Progenitor cell of endocrine pancreas (in vitro differentiated cells): ENCODE results near the gene RPL36A. TPM values are rescaled to one million over a fixed set of nuclear protein-coding genes. Genes with fewer than 3 reads are reported as not detected.

Source experiments
- DNase-seq: peaks from one replicate; pipeline ENCODE4 v3.0.0; 2021; ENCODE audit warnings: low spot score; ENCODE audit not compliant: unreplicated experiment
- H3K27ac Mint-ChIP-seq: 2 replicates; pipeline ENCODE4 v1.8.0; 2021; ENCODE audit warnings: mild to moderate bottlenecking, moderate library complexity, mixed read lengths
- H3K27me3 Mint-ChIP-seq: 2 replicates; pipeline ENCODE4 v1.8.0; 2021; ENCODE audit warnings: mixed read lengths
- H3K36me3 Mint-ChIP-seq: 2 replicates; pipeline ENCODE4 v1.8.0; 2022; ENCODE audit warnings: mixed read lengths; ENCODE audit not compliant: insufficient read depth
- H3K4me1 Mint-ChIP-seq: 2 replicates; pipeline ENCODE4 v1.8.0; 2021; ENCODE audit warnings: low read depth, mixed read lengths
- H3K4me3 Mint-ChIP-seq: 2 replicates; pipeline ENCODE4 v1.8.0; 2021; ENCODE audit warnings: low read depth, mild to moderate bottlenecking, moderate library complexity, mixed read lengths
- H3K9me3 Mint-ChIP-seq: 2 replicates; pipeline ENCODE4 v1.8.0; 2021; ENCODE audit warnings: low read depth, mixed read lengths
- total RNA-seq: library from RNA; stranded (reverse); gene quantifications from 2 replicates; pipeline ENCODE4 v1.2.1, GENCODE V29; 2021
- TF ChIP-seq, protein P1 (sequence below): fragments of 200-600 bp; sonication (generic); IDR thresholded peaks from one replicate; pipeline ENCODE4 v1.5.0; 2021; ENCODE audit warnings: antibody characterized with exemption, mild to moderate bottlenecking; ENCODE audit not compliant: unreplicated experiment

Gene RPL36A
- total RNA-seq, 1 donor from 2014 or later: 306 TPM

DNA sequence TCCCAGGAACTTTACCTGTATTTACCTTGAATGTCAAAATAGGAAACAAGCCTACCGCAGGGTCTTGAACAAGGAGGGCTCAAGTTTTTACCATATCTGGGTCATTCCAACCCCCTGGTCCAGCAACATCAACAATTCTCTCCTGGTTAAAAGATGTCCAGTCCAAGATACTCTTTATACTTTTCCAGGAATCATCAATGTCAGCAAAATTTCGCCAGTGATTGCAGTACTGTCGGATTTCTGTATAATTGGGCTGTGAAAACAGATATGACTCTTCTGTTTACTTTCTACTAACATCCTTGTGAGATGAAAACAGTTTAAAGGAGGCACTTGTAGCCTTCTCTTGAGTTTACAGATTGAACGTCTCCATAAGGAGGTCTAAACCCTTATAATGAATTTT, 7.9 kb downstream of the RPL36A start:
- H3K9me3 Mint-ChIP-seq: peaks cover 8% of the 10 kb centered on the region
- H3K27ac Mint-ChIP-seq: no peak overlapping the region
- peaks cover 10% of the 10 kb centered on the region for H3K36me3 Mint-ChIP-seq
- no peak for DNase-seq
- no peaks in the 10 kb centered on the region for H3K4me1 Mint-ChIP-seq
- H3K27me3 Mint-ChIP-seq: no peaks in the 10 kb centered on the region
- TF ChIP-seq, protein P1, sequence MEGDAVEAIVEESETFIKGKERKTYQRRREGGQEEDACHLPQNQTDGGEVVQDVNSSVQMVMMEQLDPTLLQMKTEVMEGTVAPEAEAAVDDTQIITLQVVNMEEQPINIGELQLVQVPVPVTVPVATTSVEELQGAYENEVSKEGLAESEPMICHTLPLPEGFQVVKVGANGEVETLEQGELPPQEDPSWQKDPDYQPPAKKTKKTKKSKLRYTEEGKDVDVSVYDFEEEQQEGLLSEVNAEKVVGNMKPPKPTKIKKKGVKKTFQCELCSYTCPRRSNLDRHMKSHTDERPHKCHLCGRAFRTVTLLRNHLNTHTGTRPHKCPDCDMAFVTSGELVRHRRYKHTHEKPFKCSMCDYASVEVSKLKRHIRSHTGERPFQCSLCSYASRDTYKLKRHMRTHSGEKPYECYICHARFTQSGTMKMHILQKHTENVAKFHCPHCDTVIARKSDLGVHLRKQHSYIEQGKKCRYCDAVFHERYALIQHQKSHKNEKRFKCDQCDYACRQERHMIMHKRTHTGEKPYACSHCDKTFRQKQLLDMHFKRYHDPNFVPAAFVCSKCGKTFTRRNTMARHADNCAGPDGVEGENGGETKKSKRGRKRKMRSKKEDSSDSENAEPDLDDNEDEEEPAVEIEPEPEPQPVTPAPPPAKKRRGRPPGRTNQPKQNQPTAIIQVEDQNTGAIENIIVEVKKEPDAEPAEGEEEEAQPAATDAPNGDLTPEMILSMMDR: no peak
- H3K4me3 Mint-ChIP-seq: no peak overlapping the region

DNA sequence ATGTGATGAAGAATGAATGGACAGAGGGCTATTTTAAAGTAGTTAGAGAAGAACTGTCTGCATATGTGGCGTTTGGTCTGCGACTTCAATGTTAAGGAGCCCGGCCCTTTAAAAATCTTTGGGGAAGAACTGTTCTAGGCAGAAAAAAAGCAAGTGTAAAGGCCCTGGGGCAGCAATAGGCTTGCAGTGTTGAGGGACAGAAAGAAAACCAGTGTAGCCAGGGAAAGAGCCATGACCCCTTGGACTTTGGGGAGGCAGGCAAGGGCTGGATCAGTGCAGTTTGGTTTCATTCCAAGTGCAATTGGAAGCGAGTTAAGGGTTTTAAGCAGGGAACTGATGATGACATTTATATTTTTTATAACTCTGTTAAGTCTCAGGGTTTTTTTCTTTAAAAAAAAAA, 9.0 kb downstream of the RPL36A start:
- peaks cover 12% of the 10 kb centered on the region for H3K9me3 Mint-ChIP-seq
- H3K36me3 Mint-ChIP-seq: peaks cover 13% of the 10 kb centered on the region
- DNase-seq: no peak
- H3K4me3 Mint-ChIP-seq: no peak overlapping the region
- no peaks in the 10 kb centered on the region for H3K4me1 Mint-ChIP-seq
- no peaks in the 10 kb centered on the region for H3K27me3 Mint-ChIP-seq
- no peak overlapping the region for H3K27ac Mint-ChIP-seq
- TF ChIP-seq, protein P1: no peak

DNA sequence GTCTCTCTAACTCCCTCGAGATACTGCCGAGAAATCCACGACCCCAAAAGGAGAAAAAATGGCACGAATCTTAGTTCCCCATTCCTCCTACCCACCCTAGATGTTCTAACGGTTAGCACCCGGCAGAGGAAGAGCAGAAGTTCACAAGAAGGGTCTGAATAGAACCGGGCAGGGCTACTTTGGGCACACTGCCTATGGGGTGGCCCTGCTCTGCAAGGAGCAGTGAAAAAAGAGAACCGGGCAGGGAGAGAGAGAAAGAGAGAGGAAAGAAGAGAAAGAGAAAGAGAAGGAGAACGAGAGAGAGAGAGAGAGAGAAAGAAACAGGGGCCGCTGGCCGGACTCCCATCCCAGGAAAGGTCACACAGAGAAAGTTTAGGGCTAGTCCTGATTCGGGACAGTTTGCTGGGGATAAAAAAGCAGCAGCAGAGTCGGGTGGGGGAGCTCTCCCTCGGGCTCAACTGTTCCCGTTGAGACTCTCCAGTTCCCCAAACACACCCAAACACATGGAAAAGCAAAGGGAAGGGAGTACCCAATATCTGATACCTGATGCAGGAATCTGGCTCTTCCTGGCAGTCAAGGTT, 16.4 kb downstream of the RPL36A start:
- Mint-ChIP-seq H3K27ac (peak overlapping the region; percentile 99), H3K4me1 (peaks cover 13% of the 10 kb centered on the region), H3K27me3 (no peaks in the 10 kb centered on the region), H3K4me3 (peak overlapping the region; percentile 88), H3K36me3 (peaks cover 8% of the 10 kb centered on the region), H3K9me3 (peaks cover 8% of the 10 kb centered on the region)
- DNase-seq: no peak
- TF ChIP-seq, protein P1: no peak

DNA sequence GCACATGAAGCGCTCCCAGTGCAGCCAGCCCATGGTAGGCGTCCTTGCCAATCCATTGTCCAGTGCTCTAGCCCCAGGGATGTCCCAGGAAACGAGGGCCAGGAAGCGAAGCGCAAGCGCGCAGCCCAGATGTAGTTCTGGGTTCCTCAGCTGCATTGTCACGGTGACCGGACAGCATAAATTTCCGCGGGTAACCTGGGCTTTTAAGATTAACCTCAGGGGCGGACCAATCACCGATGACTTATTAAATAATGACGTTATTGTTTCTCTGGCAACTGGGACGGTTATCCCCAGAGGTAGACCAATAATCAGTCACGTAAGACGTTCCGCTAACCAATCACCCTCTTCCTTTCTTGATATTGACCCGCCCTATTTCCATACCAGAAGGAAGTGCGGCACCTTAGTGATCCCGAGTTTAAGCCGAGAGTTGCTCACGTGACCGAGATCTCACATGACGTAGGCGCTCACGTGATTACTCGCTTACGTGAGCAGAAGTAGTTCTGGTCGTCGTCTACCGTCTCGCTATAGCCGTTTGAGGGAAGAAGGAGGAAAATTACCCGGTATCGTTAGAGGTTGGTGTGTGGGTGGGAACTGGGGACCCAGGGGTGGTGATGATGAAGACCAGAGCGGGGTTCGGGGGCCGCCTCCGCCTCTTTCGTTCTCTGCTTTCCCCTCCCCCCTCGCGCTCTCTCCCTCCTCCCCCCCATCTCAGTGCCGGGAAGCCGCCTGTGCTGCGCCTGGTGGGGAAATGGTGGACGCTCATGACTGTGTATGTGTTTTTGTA, 17.1 kb downstream of the RPL36A start, which contains the start of the genes GLA and HNRNPH2:
Gene GLA, minus strand, starts transcription at position 178 of the 784 bp plus-strand sequence. Its CDS starts 22 bp downstream, at position 156.
Gene HNRNPH2, plus strand, starts transcription at position 475 of the 784 bp plus-strand sequence. CDS start 3,767 bp downstream, outside the sequence.
- peaks cover 10% of the 10 kb centered on the region for H3K36me3 Mint-ChIP-seq
- H3K4me1 Mint-ChIP-seq: peaks cover 13% of the 10 kb centered on the region
- H3K9me3 Mint-ChIP-seq: peaks cover 14% of the 10 kb centered on the region
- H3K4me3 Mint-ChIP-seq: peak within 1 kb of the TSS; percentile 88
- TF ChIP-seq, protein P1: no peak
- DNase-seq: peak; percentile 64
- H3K27ac Mint-ChIP-seq: peak within 1 kb of the TSS; percentile 99
- H3K27me3 Mint-ChIP-seq: no peaks in the 10 kb centered on the region

DNA sequence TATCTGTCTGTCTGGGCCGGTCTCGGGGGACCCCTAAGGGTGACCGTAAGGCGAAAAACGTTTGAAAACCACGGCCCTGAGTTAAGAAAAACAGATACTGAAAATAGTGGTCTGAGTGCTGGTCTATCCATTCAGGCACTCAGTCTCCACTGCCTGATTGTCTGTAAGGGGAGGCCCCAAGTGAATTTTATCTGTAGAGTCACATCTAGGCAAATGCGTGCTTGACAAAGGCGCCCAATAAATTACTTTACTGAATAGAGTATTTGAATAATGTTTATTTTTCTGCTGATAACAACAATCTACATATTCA, 17.7 kb downstream of the RPL36A start:
- DNase-seq: no peak
- Mint-ChIP-seq H3K9me3 (peaks cover 16% of the 10 kb centered on the region), H3K36me3 (peaks cover 12% of the 10 kb centered on the region), H3K27me3 (no peaks in the 10 kb centered on the region), H3K4me3 (peak overlapping the region; percentile 88), H3K4me1 (peaks cover 13% of the 10 kb centered on the region), H3K27ac (peak overlapping the region; percentile 99)
- TF ChIP-seq, protein P1: no peak
